HepG2 (cell line): ENCODE measurements around the gene CHMP4B. TPM values are rescaled to one million over a fixed set of nuclear protein-coding genes. Genes with fewer than 3 reads are reported as not detected.

ENCODE experiments used
- FOXJ3 ChIP-seq: sonication (generic); formaldehyde crosslinking; IDR thresholded peaks from 2 replicates; pipeline ENCODE4 v1.4.0; 2020; ENCODE audit warnings: missing genetic modification reagents, mild to moderate bottlenecking, borderline replicate concordance
- HCFC1 ChIP-seq: fragments of 150-350 bp; IDR thresholded peaks from 2 replicates; pipeline ENCODE4 v1.6.1; 2014; ENCODE audit warnings: low read depth, low read length
- HNRNPUL1 ChIP-seq: fragments of 200-400 bp; formaldehyde crosslinking; IDR thresholded peaks from 2 replicates; pipeline ENCODE4 v1.6.1; 2017; ENCODE audit warnings: low read depth, mild to moderate bottlenecking, low read length, moderate library complexity
- PPARG ChIP-seq: conservative IDR thresholded peaks from 2 replicates; pipeline ENCODE4 v1.6.1; 2016; ENCODE audit warnings: missing biosample characterization, missing genetic modification reagents
- RARA ChIP-seq: IDR thresholded peaks from 2 replicates; pipeline ENCODE4 v1.6.1; 2016; ENCODE audit warnings: missing genetic modification reagents, missing compliant biosample characterization
- SAP130 ChIP-seq: IDR thresholded peaks from 2 replicates; pipeline ENCODE4 v1.6.1; 2016; ENCODE audit warnings: low read depth
- SIX4 ChIP-seq: sonication (generic); formaldehyde crosslinking; IDR thresholded peaks from 2 replicates; pipeline ENCODE4 v1.4.0; 2020; ENCODE audit warnings: missing genetic modification reagents
- SMAD3 ChIP-seq: sonication (generic); formaldehyde crosslinking; IDR thresholded peaks from 2 replicates; pipeline ENCODE4 v1.4.0; 2020; ENCODE audit warnings: missing genetic modification reagents
- SP1 ChIP-seq, 2 experiments: fragments of 450-650 bp in 1 of 2; sonication (generic) in 1 of 2; formaldehyde crosslinking in 1 of 2; IDR thresholded peaks; 2 replicates each; pipeline versions ENCODE4 v1.4.0 to v1.6.1; 2016 to 2020; ENCODE audit warnings: missing genetic modification reagents in 1 of 2
- TOPORS ChIP-seq: sonication (generic); formaldehyde crosslinking; IDR thresholded peaks from 2 replicates; pipeline ENCODE4 v1.8.0; 2023; ENCODE audit warnings: mild to moderate bottlenecking, missing genetic modification reagents
- U2AF2 ChIP-seq: fragments of 200-400 bp; formaldehyde crosslinking; IDR thresholded peaks from 2 replicates; pipeline ENCODE4 v1.6.1; 2017; ENCODE audit warnings: low read depth, mild to moderate bottlenecking, low read length
- ZNF672 ChIP-seq: sonication (generic); formaldehyde crosslinking; IDR thresholded peaks from 2 replicates; pipeline ENCODE4 v1.8.1; 2022; ENCODE audit warnings: missing genetic modification reagents
- polyA plus RNA-seq, 8 experiments: library from polyadenylated mRNA; depleted of rRNA in 3 of 8; stranded (reverse) in 7 of 8; unstranded in 1 of 8; fragments of >200 nt; fragmentation: Illumina TruSeq in 4 of 8; extraction: Trizol in 4 of 8; gene quantifications; 2 replicates each; pipeline versions ENCODE4 v1.2.1 to v1.2.3, GENCODE V29; 2011 to 2016; ENCODE audit warnings: low read depth in 4 of 8, missing spikeins in 1 of 8, mixed read lengths in 1 of 8; ENCODE audit not compliant: insufficient read depth in 1 of 8
- total RNA-seq, 5 experiments: library from RNA; depleted of rRNA; stranded (reverse); fragments of >200 nt; fragmentation: Illumina TruSeq; extraction: Trizol; gene quantifications; 2 replicates each; pipeline ENCODE4 v1.2.3, GENCODE V29; 2016; ENCODE audit warnings: low read depth in 1 of 5
- TF ChIP-seq, protein P1 (sequence below), 2 experiments: sonication (generic) in 1 of 2; formaldehyde crosslinking in 1 of 2; IDR thresholded peaks; 2 replicates each; pipeline versions ENCODE4 v1.4.0 to v1.6.1; 2018 to 2020; ENCODE audit warnings: missing genetic modification reagents in 2 of 2, borderline replicate concordance in 1 of 2, low read depth in 1 of 2, mild to moderate bottlenecking in 1 of 2, missing biosample characterization in 1 of 2
- TF ChIP-seq, protein P2 (sequence below): sonication (generic); formaldehyde crosslinking; IDR thresholded peaks from 2 replicates; pipeline ENCODE4 v1.4.0; 2020; ENCODE audit warnings: missing genetic modification reagents; ENCODE audit errors: not compliant biosample characterization
- TF ChIP-seq, protein P3 (sequence below): sonication (generic); formaldehyde crosslinking; IDR thresholded peaks from 2 replicates; pipeline ENCODE4 v1.4.0; 2020; ENCODE audit warnings: missing genetic modification reagents, mild to moderate bottlenecking, borderline replicate concordance
- TF ChIP-seq, protein P4 (sequence below): IDR thresholded peaks from 2 replicates; pipeline ENCODE4 v1.6.1; 2016; ENCODE audit warnings: missing compliant biosample characterization, missing genetic modification reagents, borderline replicate concordance
- TF ChIP-seq, protein P5 (sequence below): sonication (generic); formaldehyde crosslinking; IDR thresholded peaks from 2 replicates; pipeline ENCODE4 v1.5.0; 2020; ENCODE audit warnings: mild to moderate bottlenecking, missing genetic modification reagents

Gene CHMP4B
- total and polyA plus RNA-seq, 2 of the 13 experiments (the other 11 are each of a cell fraction or from before 2014, with no cell fraction given) = 40.1 to 45.6 TPM

DNA sequence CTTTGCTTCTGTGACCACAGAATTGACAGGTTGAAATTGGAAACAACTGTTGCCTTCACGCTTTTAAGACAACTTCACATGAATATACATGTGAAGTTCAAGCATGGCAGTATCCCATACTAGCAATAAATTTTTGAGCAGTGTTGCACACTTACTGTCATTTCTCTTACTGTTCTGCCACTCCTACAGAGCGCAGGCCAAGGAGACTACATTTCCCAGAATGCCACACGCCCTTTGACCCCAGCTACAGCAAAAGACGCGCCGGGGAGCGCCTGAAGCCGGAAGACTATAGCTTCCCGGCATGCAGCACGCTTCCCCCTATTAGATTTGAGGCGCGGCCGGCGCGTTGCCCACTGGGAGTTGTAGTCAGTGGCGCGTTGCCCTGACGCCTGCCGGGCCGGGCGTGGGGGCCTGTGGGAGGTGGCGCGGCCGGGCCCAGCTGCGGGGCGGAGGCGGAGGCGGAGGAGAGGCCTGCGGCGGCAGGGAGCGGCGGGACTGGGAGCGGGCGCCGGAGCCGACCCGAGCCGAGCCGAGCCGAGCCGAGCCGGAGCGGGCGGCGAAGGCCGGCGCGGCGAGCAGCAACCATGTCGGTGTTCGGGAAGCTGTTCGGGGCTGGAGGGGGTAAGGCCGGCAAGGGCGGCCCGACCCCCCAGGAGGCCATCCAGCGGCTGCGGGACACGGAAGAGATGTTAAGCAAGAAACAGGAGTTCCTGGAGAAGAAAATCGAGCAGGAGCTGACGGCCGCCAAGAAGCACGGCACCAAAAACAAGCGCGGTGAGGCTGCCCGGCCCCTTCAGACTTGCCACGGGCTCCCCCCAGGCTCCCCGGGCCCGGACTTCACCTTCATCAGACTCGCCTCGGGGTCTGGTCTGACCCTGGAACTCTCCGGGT, at the start of gene CHMP4B (continued):
- TF ChIP-seq, protein P1, sequence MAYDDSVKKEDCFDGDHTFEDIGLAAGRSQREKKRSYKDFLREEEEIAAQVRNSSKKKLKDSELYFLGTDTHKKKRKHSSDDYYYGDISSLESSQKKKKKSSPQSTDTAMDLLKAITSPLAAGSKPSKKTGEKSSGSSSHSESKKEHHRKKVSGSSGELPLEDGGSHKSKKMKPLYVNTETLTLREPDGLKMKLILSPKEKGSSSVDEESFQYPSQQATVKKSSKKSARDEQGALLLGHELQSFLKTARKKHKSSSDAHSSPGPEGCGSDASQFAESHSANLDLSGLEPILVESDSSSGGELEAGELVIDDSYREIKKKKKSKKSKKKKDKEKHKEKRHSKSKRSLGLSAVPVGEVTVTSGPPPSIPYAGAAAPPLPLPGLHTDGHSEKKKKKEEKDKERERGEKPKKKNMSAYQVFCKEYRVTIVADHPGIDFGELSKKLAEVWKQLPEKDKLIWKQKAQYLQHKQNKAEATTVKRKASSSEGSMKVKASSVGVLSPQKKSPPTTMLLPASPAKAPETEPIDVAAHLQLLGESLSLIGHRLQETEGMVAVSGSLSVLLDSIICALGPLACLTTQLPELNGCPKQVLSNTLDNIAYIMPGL (CRISPR knock-in tag; IDR thresholded peaks at IDR 0.05; ENCODE audit: borderline replicate concordance in 1 of 2, low read depth in 1 of 2) = peak; percentile 75 to 95; a peak in 2 of 4 replicates
- TF ChIP-seq PPARG (peak; percentile 65; the same call in 1 of the 2 replicates), HCFC1 (peak; percentile 100), FOXJ3 (CRISPR knock-in tag) (peak; percentile 40; the same call in 1 of the 2 replicates), SAP130 (CRISPR knock-in tag) (peak; percentile 99), SIX4 (CRISPR knock-in tag) (0 out of 2 replicates have a peak, but pooled peaks have one; percentile 8), RARA (peak; percentile 52; the same call in 1 of the 2 replicates), SMAD3 (CRISPR knock-in tag) (peak; percentile 95), HNRNPUL1 (0 out of 2 replicates have a peak, but pooled peaks have one; percentile 29), SP1 (IDR thresholded peaks at IDR 0.05) (no peak), SP1 (CRISPR knock-in tag; IDR thresholded peaks at IDR 0.05) (peak; percentile 86), U2AF2 (no peak), TOPORS (CRISPR knock-in tag) (no peak), ZNF672 (CRISPR knock-in tag) (no peak; the same call in 1 of the 2 replicates)
- TF ChIP-seq, protein P2, sequence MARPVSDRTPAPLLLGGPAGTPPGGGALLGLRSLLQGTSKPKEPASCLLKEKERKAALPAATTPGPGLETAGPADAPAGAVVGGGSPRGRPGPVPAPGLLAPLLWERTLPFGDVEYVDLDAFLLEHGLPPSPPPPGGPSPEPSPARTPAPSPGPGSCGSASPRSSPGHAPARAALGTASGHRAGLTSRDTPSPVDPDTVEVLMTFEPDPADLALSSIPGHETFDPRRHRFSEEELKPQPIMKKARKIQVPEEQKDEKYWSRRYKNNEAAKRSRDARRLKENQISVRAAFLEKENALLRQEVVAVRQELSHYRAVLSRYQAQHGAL (CRISPR knock-in tag) = peak; percentile 3
- TF ChIP-seq, protein P3, sequence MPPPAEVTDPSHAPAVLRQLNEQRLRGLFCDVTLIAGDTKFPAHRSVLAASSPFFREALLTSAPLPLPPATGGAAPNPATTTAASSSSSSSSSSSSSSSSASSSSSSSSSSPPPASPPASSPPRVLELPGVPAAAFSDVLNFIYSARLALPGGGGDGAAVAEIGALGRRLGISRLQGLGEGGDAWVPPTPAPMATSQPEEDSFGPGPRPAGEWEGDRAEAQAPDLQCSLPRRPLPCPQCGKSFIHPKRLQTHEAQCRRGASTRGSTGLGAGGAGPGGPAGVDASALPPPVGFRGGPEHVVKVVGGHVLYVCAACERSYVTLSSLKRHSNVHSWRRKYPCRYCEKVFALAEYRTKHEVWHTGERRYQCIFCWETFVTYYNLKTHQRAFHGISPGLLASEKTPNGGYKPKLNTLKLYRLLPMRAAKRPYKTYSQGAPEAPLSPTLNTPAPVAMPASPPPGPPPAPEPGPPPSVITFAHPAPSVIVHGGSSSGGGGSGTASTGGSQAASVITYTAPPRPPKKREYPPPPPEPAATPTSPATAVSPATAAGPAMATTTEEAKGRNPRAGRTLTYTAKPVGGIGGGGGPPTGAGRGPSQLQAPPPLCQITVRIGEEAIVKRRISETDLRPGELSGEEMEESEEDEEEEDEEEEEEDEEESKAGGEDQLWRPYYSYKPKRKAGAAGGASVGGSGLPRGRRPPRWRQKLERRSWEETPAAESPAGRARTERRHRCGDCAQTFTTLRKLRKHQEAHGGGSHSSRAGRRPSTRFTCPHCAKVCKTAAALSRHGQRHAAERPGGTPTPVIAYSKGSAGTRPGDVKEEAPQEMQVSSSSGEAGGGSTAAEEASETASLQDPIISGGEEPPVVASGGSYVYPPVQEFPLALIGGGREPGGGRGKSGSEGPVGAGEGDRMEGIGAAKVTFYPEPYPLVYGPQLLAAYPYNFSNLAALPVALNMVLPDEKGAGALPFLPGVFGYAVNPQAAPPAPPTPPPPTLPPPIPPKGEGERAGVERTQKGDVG (CRISPR knock-in tag) = no peak
- TF ChIP-seq, protein P4, sequence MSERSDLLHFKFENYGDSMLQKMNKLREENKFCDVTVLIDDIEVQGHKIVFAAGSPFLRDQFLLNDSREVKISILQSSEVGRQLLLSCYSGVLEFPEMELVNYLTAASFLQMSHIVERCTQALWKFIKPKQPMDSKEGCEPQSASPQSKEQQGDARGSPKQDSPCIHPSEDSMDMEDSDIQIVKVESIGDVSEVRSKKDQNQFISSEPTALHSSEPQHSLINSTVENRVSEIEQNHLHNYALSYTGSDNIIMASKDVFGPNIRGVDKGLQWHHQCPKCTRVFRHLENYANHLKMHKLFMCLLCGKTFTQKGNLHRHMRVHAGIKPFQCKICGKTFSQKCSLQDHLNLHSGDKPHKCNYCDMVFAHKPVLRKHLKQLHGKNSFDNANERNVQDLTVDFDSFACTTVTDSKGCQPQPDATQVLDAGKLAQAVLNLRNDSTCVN (CRISPR knock-in tag) = peak; percentile 51; the same call in 1 of the 2 replicates
- TF ChIP-seq, protein P5, sequence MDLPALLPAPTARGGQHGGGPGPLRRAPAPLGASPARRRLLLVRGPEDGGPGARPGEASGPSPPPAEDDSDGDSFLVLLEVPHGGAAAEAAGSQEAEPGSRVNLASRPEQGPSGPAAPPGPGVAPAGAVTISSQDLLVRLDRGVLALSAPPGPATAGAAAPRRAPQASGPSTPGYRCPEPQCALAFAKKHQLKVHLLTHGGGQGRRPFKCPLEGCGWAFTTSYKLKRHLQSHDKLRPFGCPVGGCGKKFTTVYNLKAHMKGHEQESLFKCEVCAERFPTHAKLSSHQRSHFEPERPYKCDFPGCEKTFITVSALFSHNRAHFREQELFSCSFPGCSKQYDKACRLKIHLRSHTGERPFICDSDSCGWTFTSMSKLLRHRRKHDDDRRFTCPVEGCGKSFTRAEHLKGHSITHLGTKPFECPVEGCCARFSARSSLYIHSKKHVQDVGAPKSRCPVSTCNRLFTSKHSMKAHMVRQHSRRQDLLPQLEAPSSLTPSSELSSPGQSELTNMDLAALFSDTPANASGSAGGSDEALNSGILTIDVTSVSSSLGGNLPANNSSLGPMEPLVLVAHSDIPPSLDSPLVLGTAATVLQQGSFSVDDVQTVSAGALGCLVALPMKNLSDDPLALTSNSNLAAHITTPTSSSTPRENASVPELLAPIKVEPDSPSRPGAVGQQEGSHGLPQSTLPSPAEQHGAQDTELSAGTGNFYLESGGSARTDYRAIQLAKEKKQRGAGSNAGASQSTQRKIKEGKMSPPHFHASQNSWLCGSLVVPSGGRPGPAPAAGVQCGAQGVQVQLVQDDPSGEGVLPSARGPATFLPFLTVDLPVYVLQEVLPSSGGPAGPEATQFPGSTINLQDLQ = no peak
